NOMO-1 treated with dmso at 0.1 percent for 144 hours (cell line): ENCODE data around the gene NOL9.

ENCODE experiments used
- DNase-seq: peaks from one replicate; lab custom pipeline; 2025; ENCODE audit not compliant: unreplicated experiment; lab: John Stamatoyannopoulos, UW

NOL9 gene

GRCh38 chr1:6491081-6491449 lies 63.2 kb downstream of the NOL9 start:
- no peak for DNase-seq

- DNase-seq, result no peak
These were observed 63.9 kb downstream of the NOL9 start for GRCh38 chr1:6490181-6491080.

GRCh38 chr1:6489799-6490180 lies 64.5 kb downstream of the NOL9 start:
- peak; percentile 18 for DNase-seq

GRCh38 chr1:6489383-6489765 lies 64.9 kb downstream of the NOL9 start:
- no peak for DNase-seq

GRCh38 chr1:6488602-6489382 lies 65.5 kb downstream of the NOL9 start:
- DNase-seq, result no peak

GRCh38 chr1:6487804-6488484 lies 66.4 kb downstream of the NOL9 start:
- DNase-seq, result no peak

- DNase-seq, result peak; percentile 32
These were observed 67.8 kb downstream of the NOL9 start for GRCh38 chr1:6486433-6487011.

- DNase-seq, result no peak
These were observed 68.9 kb downstream of the NOL9 start for GRCh38 chr1:6485168-6486101.

GRCh38 chr1:6484826-6485167 lies 69.5 kb downstream of the NOL9 start:
- DNase-seq, result no peak

- DNase-seq, result no peak
These were observed 70.6 kb downstream of the NOL9 start for GRCh38 chr1:6483761-6484117.

GRCh38 chr1:6483017-6483760 lies 71.1 kb downstream of the NOL9 start:
- DNase-seq, result no peak

- DNase-seq, result no peak
These were observed 72.5 kb downstream of the NOL9 start for GRCh38 chr1:6481820-6482219.

GRCh38 chr1:6477039-6477820 lies 77.1 kb downstream of the NOL9 start:
- DNase-seq, result no peak

- no peak for DNase-seq
These were observed 77.8 kb downstream of the NOL9 start for GRCh38 chr1:6476483-6476882.

GRCh38 chr1:6475381-6476133 lies 78.8 kb downstream of the NOL9 start:
- no peak for DNase-seq

GRCh38 chr1:6474815-6475282 lies 79.5 kb downstream of the NOL9 start:
- DNase-seq, result no peak

- no peak for DNase-seq
These were observed 80.1 kb downstream of the NOL9 start for GRCh38 chr1:6473974-6474814.
